GM21367 (cell line): ENCODE data around the gene STING1.
A peak's percentile ranks its signal among the peaks of the same experiment; 100 is the strongest.
"Not testable (repeated sequence)": the region's sequence is repeated elsewhere in the genome, so short reads cannot be mapped to it uniquely, and the experiment has no call there.

Experiments
- ATAC-seq: cut with Tn5 transposase; IDR thresholded peaks from one replicate; pipeline ENCODE4 v1.9.1; 2021; ENCODE audit not compliant: unreplicated experiment

Gene STING1

GRCh38 chr5:139440416-139440815, 42.1 kb downstream of the STING1 start:
- not testable (repeated sequence) for ATAC-seq

- peak; percentile 82 for ATAC-seq
These were observed 43.3 kb downstream of the STING1 start, which contains the start of gene DNAJC18 for GRCh38 chr5:139439013-139439903. TSS of gene DNAJC18 (minus strand) at chr5:139439525. CDS start at chr5:139439445, 80 bp downstream.

- no peak for ATAC-seq
These were observed 43.9 kb downstream of the STING1 start for GRCh38 chr5:139438707-139439012.

DNA sequence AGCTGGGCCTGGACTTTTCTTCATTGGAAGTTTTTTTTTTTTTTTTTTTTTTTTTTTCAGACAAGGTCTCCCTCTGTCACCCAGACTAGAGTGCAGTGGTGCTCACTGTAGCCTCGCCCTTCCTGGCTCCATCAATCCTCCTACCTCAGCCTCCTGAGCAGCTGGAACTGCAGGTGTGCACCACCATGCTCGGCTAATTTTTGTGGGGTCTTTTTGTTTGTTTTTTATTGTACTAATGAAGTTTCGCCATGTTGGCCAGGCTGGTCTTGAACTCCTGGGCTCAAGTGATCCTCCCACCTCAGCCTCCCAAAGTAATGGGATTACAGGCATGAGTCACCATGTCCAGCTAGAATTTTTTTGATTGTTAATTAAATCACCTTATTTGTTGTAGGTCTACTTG, 46.9 kb downstream of the STING1 start:
- ATAC-seq = no peak

DNA sequence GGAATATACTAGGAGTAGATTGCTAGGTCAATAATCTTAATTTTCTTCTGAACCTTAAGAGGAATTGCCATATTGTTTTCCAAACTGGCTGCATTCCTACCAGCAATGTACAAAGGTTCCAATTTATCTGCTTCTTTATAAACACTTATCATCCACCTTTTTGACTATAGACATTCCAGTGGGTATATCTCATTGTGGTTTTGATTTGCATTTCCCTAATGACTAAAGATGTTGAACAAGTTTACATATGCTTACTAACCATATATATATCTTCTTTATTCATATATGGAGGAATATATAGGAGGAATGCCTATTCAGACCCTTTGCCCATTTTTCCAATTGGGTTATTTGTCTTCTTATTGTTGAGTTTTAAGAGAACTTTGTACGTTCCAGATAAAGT, 50.9 kb downstream of the STING1 start:
- ATAC-seq = no peak

GRCh38 chr5:139430015-139430414, 52.5 kb downstream of the STING1 start:
- no peak for ATAC-seq

DNA sequence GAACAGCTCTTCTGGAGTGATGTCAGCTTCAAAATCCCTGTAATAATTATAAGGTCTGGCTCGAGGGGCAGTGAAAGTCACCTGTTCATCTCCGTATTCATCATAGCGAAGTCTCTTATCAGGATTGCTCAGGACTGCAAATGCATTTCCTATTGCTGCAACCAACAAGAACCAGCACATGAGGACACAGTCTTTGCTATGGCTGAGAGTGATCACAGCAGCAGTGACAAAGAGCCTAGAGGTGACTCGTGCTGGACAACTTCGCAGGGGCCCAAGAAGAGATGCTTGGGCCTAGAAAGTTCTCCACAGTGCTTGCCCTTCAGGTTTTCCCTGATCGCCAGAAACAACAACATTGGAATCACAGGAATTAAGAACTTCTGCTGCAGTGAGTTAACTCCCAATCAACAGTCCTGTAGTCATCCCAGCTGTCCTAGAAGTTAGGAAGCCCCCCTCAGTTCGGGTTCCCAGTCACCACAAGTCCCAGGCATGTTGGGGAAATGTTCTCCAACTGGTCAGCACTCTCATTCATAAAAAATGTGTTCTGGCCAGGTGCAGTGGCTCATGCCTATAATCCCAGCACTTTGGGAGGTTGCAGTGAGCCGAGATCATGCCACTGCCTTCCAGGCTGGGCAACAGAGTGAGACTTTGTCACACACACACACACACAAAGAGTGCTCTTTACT, 56.2 kb downstream of the STING1 start:
- no peak for ATAC-seq
